Measurements from ENCODE around the gene UBTD2. TPM values are rescaled to one million over a fixed set of nuclear protein-coding genes. Genes with fewer than 3 reads are reported as not detected.

The UBTD2 gene
- total RNA-seq, 2 donors from 2014 or later: 16.1 to 17.8 TPM

- ATAC-seq (ENCODE audit: insufficient number of reproducible peaks, low FRiP score, low read depth) (no peak), DNase-seq (ENCODE audit: low spot score) (no peak)
- no peak overlapping the region for H3K27ac ChIP-seq
- no peaks in the 10 kb centered on the region for H3K27me3 ChIP-seq (replicated peaks; ENCODE audit: insufficient read depth)
- H3K36me3 ChIP-seq: no peaks in the 10 kb centered on the region
- H3K4me1 ChIP-seq (ENCODE audit: control insufficient read depth in 1 of 2, low read depth in 2 of 2): peaks cover 5 to 13% of the 10 kb centered on the region in 2 donors
- TF ChIP-seq CTCF (IDR thresholded peaks at IDR 0.05): no peak
- H3K9me3 ChIP-seq: no peaks in the 10 kb centered on the region
- no peak overlapping the region for H3K4me3 ChIP-seq
Observed at GRCh38 chr5:172168311-172168710, 115.3 kb downstream of the UBTD2 start.

- TF ChIP-seq CTCF (IDR thresholded peaks at IDR 0.05): no peak
- no peak for ATAC-seq (ENCODE audit: insufficient number of reproducible peaks, low FRiP score, low read depth)
- DNase-seq (ENCODE audit: low spot score): no peak
- Histone ChIP-seq H3K36me3 (no peaks in the 10 kb centered on the region), H3K27me3 (replicated peaks; ENCODE audit: insufficient read depth) (no peaks in the 10 kb centered on the region), H3K4me1 (ENCODE audit: control insufficient read depth in 1 of 2, low read depth in 2 of 2) (peaks cover 5 to 13% of the 10 kb centered on the region in 2 donors), H3K9me3 (no peaks in the 10 kb centered on the region), H3K27ac (no peak overlapping the region), H3K4me3 (no peak overlapping the region)
Observed at GRCh38 chr5:172167895-172168294, 115.7 kb downstream of the UBTD2 start.

DNA sequence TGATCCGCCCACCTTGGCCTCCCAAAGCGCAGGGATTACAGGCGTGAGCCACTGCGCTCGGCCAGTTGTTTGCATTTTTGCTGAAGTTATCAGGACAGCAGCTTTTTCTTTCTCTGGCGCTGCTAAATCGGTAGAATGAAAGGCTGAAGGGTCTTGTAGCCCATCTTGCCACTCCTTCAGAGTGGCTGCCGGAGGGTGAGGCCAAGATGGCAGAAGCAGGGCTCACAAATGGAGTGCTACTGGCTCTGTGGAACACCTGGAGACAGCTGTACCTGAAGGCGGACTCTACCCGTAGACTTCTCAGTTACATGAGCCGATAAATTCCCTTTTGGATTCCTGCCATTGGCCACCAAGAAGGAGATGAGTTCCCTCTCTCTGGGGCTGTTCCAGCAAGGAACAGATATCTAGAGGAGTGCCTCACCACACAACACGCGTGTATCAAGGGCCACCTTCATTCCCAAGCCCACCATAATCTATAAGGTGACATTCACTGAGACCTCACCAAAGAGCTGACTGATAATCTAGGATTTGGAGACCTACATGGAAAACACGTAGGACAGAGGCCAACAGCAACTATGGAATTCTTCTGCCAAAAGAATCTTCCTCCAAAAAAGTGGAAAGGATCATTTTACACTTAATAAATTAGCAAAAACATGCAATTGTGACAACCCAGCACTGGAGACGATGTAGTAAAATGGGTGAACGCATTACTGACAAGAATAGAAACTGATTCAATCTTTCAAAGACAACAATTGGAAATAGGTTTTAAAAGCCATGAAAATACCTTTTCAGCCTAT is 117.3 kb downstream of the UBTD2 start:
- no peaks in the 10 kb centered on the region for H3K27me3 ChIP-seq (replicated peaks; ENCODE audit: insufficient read depth)
- no peak for TF ChIP-seq CTCF (IDR thresholded peaks at IDR 0.05)
- no peak for DNase-seq (ENCODE audit: low spot score)
- H3K9me3 ChIP-seq: no peaks in the 10 kb centered on the region
- ATAC-seq (ENCODE audit: insufficient number of reproducible peaks, low FRiP score, low read depth): no peak
- no peaks in the 10 kb centered on the region for H3K36me3 ChIP-seq
- no peak overlapping the region for H3K27ac ChIP-seq
- no peak overlapping the region for H3K4me3 ChIP-seq
- peaks cover 5 to 13% of the 10 kb centered on the region in 2 donors for H3K4me1 ChIP-seq (ENCODE audit: control insufficient read depth in 1 of 2, low read depth in 2 of 2)

DNA sequence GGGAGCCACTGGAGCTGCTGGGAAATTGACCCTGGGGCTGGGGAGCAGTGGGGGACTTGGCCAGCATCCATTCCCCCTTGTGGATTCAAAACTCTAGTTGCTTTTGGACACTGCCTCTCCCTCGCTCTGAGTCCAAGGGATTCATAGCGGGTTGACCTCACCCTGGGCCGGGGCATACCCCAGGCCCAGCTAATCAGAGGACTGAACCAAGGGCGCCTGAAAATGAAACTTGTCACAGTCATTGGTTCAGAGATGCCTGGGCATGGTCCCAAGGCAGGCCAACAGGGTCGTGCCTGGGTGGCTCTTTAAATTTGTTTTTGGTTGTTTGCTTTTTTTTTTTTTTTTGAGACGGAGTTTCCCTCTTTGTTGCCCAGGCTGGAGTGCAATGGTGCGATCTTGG is 118.1 kb downstream of the UBTD2 start:
- DNase-seq (ENCODE audit: low spot score): no peak
- no peak for TF ChIP-seq CTCF (IDR thresholded peaks at IDR 0.05)
- no peak overlapping the region for H3K27ac ChIP-seq
- H3K4me1 ChIP-seq (ENCODE audit: control insufficient read depth in 1 of 2, low read depth in 2 of 2): peaks cover 5 to 7% of the 10 kb centered on the region in 2 donors
- H3K27me3 ChIP-seq (replicated peaks; ENCODE audit: insufficient read depth): no peaks in the 10 kb centered on the region
- H3K36me3 ChIP-seq: no peaks in the 10 kb centered on the region
- H3K4me3 ChIP-seq: no peak overlapping the region
- no peak for ATAC-seq (ENCODE audit: insufficient number of reproducible peaks, low FRiP score, low read depth)
- H3K9me3 ChIP-seq: no peaks in the 10 kb centered on the region

GRCh38 chr5:172164769-172165212 is 118.8 kb downstream of the UBTD2 start:
- no peak for DNase-seq (ENCODE audit: low spot score)
- H3K27me3 ChIP-seq (replicated peaks; ENCODE audit: insufficient read depth): no peaks in the 10 kb centered on the region
- peaks cover 0 to under 1% of the 10 kb centered on the region in 2 donors for H3K4me1 ChIP-seq (ENCODE audit: control insufficient read depth in 1 of 2, low read depth in 2 of 2)
- no peak for ATAC-seq (ENCODE audit: insufficient number of reproducible peaks, low FRiP score, low read depth)
- H3K36me3 ChIP-seq: no peaks in the 10 kb centered on the region
- H3K4me3 ChIP-seq: no peak overlapping the region
- no peaks in the 10 kb centered on the region for H3K9me3 ChIP-seq
- no peak for TF ChIP-seq CTCF (IDR thresholded peaks at IDR 0.05)
- H3K27ac ChIP-seq: no peak overlapping the region

All from thoracic aorta (tissue), 2 donors.